ENCODE results near the gene KCNJ9. TPM values are rescaled to one million over a fixed set of nuclear protein-coding genes. Genes with fewer than 3 reads are reported as not detected.

KCNJ9 gene
- total RNA-seq, 1 donor from 2014 or later, result not detected

DNA sequence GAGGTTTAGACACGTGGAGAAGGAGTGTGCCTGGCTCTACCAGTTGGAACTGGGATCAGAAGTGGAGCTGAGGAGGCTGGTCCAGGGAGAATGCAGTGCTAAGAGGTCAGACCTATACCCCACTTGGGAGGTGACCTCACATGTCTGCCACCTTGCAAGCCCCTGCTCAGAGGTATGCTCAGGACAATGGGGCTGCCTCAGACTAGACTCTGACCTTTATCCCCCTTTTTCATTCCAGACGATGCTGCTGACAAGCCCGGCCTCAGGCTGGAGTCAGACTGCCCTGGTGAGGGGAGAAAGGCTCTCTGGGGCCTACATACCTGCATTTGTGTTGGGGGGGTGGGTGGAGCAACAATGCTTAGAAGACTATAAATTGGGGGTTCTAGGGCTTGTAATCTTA, 16.6 kb upstream of the KCNJ9 start:
- intact Hi-C loops (cut with micrococcal nuclease), result no loop called here

DNA sequence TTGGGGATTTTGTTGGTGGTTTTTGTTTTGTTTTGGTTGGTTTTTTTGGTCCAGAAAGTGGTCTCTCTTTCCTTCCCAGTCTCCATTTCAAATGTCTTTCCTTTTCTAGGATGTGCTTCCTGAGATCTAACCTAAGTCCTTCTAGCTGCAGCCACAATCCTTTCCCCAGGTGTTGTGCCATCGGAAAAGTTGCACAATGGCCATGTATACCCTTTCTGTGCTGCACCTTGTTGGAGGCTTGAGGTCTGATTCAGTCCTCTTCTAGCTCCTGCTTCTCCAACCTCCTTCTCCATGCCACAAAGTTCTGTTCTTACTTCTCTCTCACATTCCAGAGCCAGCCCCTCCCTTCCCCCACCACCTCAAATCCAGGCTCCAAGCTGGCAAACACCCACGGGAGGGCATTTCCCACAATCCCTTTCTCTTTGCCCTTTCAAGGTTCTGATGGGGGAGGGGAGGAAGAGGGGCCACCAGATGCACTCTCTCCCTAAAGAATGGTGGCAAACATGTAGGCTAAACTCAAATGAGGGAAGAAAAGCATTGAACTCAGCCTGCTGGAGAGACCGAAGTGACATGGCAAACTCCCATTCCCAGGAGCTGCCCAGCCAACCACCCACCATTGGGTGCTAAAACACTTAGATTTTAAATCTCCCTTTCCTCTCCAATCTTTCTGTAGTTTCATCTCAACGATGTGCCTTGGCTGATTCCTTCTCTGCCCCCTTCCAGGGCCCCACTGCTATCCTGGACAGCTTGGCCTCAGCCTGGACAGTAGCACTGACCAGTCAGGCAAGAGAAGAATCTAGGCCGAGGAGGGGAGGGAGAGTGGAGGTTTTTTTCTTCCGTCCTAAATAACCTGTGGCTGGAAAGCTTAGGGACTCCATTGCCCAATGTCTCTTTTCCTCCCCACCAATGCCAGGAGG, 14.3 kb upstream of the KCNJ9 start:
- intact Hi-C loops (cut with micrococcal nuclease), result no loop called here

DNA sequence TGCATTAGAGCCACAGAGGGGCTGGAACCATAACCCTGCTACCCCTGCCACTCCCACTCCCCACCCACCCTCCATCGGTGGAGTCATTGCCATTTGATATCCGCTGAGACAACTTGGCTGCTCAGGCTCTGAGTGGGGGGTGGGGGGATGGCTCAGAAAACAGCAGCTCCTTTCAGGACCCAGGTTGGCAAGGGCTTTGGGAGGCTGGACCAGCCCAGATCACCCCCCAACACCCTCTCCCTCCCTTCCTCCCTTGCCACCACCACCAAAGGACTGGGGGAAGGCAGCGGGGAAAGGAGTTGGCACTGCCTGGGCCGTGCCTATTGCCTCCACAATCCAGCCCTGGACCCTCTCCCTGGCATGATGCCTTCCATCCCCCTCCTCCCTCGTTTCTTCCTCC, 13.1 kb upstream of the KCNJ9 start:
- intact Hi-C loops (cut with micrococcal nuclease), result no loop called here

DNA sequence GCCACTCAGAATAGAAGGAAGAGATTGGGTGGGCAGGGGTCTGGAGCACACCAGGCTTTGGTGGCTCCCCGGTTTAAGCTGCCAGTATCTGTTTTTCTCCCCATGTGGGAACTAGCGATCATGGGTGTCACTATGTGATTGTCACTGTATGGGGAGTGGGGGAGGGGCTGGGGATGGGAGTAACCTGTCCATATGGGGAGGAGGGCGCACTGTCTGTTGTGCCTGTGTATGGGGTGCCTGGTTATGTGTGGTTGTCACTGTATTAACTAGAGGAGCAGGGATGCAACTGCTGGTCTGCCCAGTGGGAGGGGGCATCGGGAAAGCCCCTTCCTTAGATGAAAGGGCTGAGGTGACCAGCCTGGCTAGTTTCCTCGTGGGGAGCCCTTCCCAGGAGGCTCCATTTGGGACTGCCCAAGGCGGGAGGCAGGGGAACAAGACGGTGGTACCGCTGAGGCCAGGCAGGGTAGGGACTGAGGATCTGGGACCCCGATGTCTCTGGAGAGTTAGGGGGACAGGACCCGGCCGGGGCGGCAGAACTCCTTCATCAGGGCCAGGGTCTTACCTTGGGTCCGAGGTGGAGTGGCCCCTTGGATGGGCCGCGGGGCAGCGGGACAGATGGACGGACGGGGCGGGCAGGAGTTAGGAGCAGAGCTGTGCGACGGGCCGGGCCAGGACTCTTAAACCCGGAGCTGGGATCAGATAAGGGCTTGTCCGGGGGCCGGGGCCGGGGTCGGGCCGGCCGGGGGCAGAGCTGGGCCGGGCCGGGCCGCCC, 11.7 kb upstream of the KCNJ9 start, which contains the start of gene KCNJ10:
TSS of gene KCNJ10 (minus strand) at position 701 of the 772 bp plus-strand sequence. CDS start 27,628 bp downstream, outside the sequence.
- intact Hi-C loops (cut with micrococcal nuclease), result no loop called here

DNA sequence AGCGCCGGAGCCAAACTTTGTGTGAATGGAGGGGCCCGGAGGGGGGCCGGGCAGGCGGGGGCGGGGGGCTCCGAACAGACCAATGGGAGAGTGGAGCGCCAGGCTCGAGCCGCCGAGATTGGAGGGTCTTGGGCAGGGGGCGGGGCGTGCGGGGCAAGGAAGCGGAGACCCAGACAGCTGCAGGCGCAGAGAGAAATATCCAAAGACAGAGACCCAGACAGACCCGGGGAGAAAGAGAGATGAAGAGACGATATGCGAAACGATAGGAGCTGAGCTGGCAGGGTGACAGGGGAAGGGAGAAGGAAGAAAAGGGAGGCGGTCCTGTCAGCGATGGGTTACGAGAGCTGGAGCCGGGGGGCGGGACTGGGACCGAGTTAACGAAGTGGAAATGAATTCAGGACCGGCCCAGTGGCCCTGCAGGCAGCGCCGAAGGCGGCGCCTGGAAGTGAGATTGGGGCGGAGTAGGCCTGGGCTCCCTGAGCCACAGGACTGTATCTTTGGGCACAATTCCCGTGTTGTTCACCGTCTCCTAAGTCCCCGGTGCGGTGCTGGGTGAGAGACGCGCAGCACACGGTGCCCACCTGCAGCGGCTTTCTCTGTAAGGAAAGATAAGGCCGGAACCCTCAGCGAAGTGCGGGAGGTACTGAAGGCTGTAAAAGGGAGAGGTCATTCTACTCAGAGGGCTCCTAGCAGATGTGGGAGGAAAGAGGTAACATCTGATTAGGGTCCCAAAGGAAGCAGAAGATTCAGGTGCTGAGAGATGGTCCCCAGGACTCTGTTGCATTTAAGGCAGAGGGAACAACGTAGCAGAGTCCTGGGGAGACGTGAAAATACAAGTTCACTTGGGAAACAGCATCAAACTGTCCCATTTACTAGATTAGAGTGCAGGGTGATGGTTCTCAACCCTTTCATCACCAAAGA, 10.8 kb upstream of the KCNJ9 start:
- intact Hi-C loops (cut with micrococcal nuclease), result no loop called here

DNA sequence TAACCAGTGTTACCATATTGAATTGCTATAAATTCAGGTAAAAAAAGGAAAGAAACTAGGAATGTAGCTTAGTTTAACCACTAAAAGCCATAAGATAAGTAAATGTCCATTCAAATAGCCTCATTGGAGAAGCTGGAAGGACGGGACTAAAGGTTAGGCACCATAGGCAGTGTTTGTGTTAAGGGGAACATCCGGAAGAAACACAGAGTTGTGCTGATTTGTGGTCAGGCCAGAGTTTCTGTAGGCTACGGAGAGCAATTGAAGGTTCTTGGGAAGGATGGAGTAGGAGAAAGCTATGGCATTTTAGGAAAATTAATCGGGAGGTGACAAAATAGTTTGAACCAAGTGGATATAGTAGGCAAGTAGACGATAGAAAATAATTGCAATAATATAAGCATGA, 10.0 kb upstream of the KCNJ9 start:
- intact Hi-C loops (cut with micrococcal nuclease), result no loop called here

DNA sequence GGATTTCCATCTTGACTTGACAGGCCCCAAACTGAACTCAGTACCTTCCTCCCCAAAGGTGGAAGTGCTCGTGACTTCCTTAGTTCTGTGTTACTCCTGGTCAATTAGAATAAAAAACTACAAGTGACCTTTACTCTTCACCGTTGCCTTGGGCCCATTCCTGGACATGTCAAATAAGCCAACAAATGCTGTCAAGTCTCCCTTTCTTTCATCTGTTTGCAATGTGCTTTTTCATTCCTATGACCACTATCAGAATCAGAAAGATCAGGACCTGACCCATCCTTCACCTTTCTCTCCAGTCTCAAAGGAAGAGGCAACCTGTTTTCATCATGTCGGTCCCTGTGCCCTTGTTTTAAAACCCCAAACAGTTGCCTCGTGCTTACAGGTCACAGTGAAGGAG, 6.5 kb upstream of the KCNJ9 start:
- intact Hi-C loops (cut with micrococcal nuclease), result no loop called here

DNA sequence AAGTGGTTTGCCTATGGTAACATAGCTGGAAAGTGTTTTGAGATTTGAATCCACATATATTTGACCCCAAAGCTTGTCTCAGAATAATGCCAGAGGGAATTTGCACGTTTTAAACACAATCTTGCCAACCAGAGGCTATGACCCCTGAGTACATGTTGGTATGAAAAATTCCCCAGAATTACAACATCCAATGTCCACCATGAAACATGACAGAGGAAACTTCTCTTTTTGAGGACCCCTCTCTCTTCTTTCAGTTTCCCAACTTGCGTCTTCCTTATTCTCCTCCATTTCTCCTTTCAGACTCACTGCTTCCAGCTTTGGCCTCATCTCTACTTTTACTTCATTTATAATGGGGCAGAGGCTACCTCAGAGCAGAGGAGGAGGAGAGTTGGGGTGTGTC, 5.5 kb upstream of the KCNJ9 start:
- intact Hi-C loops (cut with micrococcal nuclease), result no loop called here

DNA sequence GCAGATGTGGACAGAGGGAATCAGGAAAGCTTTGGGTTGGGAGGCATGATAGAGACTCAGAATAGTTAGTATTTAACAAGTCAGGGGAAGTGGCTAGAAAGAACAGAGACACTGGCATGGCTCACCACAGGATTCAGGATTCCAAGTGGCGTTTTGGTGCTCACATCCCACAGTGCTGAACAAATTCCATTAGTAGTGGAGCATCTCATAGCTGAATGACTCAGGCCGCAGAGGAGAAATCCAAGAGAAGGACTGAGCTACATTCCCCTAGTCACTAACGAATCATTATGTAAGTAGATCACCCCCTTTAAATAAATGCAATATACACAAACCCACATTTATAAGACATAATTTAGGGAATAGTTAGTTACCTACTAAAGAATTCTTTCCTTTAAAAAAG, 5.0 kb upstream of the KCNJ9 start:
- intact Hi-C loops (cut with micrococcal nuclease), result no loop called here

DNA sequence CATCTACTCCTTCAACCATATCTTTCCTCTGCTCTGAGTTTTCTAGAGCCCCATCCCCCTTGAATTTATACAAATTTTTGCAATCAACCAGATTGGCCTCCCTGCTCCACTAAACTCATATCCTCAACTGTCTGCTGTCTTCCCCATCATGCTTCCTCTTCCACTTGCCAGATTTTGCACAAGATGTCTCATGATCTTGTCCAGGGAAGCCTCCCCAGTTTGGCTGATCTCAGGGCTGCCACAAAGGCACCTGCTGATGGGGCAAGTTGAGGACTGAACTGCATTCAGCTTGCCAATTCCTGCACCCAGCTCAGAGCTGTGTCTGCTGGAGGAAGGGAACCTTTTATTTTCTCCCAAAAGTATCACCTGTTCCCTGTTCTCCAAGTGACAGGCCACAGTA, 3.9 kb upstream of the KCNJ9 start:
- intact Hi-C loops (cut with micrococcal nuclease), result no loop called here

DNA sequence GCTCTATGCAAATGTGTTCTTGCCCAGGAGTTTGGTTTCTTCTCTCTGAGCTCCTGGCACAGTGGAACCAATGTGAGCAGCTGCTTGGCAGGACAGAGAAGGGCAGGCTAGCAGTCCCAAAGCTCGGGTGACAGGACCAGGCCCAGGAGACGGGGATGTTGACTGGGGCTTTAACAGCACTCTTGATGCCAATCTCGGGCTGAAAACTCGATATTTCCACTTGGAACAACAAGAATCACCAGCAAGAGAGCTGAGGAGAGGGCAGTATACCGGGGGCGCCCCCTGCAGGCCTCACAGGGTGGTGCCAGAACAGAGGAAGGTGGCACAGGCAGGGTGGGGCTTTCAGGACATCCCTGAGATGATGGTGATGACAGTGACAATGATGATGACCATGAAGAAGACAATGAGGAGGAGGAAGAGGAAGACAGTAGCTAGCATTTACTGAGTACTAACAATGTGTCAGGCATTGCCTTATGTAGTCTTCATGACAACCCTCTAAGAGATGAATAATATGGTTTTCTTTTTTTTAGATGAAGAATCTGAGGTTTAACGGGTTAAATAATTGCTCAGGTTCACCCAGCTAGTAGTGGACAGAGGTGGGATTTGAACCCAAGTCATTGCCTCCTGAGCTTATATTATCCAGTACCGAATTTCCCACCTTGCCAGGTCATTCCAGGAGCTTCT, 2.7 kb upstream of the KCNJ9 start:
- intact Hi-C loops (cut with micrococcal nuclease), result loop anchor here (1.0 kb wide), 2 partner anchors 32 to 142 kb away; no protein-coding TSS in a partner anchor

DNA sequence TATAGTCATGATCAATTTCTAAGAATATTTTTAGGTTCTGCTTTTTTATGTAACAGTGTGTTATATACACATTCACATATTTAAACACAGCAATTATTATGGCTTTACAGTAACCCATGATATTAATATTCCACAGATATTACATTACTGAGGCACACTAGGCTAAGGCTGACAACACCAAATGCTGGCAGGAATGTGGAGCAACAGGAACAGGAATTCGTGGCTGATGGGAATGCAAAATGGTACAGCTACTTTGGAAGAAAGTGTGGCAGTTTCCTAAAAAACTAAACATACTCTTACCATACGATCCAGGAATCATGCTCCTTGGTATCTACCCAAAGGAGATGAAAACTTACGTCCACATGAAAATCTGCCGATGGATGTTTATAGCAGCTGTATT, 1.9 kb upstream of the KCNJ9 start:
- intact Hi-C loops (cut with micrococcal nuclease), result no loop called here

DNA sequence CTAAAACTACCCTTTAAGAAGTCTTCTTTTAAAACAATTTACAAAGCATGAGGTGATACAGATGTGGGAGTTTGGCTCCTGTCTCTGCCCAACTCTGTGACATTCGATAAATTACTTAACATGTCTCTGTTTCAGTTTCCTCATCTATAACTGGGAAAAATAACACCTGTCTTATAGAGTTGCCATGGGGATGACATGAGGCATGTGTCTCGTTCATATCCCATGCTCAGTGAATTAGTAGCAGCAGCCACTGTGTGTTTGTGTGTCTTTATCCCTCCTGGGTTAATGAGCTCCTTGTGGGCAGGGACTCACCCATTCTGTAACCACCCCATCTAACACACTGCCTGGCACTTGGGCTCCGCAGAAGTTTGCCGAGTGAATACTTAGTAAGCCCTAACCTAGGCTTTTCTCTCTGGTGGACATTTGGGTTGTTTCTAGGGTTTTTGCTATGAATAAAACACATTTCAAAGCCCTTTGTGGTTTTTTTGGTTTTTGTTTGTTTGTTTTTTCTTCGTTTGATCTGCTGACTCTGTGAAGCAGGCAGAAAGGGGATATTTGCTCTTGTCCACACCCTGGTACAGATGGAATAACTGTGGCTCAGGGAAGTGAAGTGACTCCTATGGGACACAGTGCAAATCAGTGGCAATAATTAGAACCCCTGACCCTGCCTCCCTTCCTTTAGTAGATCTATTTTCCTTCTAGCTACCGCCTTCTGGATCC, 797 bp upstream of the KCNJ9 start:
- intact Hi-C loops (cut with micrococcal nuclease), result no loop called here

DNA sequence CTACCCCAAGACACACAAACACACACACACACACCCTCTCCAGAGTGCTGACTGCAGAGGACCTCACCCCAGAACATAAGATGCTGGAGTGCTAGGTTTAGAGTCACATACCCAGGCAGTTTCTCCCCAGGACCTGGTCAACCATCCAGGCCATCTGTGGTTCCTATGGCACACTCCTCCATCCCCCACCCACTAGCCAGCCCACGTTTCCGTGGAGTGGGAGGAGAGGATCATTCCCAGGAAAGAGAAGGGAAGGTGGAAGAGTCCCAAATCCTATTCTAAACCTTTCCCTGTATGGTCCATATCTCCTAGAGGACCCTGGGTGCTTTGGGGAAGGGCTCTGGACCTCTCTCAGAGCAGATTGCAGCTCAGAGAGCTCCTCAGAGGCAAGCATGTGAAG, 1.1 kb downstream of the KCNJ9 start:
- intact Hi-C loops (cut with micrococcal nuclease), result no loop called here

DNA sequence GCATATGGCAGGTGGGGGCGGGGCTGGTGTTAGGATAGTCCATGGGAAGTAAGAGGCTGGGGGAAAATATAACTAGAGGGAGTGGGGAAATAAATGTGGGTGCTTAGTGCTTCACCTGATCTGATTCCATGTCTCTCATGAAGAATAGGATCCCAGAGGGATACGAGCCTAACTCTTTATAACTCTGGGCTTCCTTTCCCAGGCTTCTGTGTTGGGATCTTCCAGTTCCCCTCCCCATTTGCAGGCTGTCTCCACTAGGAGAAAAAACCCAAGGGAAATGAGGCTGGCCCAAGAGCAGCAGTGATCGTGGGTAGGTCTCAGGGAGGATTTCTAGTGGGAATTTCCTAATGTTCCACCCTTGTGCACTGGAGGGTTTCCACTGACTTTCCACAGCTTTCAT, 1.6 kb downstream of the KCNJ9 start:
- intact Hi-C loops (cut with micrococcal nuclease), result no loop called here

DNA sequence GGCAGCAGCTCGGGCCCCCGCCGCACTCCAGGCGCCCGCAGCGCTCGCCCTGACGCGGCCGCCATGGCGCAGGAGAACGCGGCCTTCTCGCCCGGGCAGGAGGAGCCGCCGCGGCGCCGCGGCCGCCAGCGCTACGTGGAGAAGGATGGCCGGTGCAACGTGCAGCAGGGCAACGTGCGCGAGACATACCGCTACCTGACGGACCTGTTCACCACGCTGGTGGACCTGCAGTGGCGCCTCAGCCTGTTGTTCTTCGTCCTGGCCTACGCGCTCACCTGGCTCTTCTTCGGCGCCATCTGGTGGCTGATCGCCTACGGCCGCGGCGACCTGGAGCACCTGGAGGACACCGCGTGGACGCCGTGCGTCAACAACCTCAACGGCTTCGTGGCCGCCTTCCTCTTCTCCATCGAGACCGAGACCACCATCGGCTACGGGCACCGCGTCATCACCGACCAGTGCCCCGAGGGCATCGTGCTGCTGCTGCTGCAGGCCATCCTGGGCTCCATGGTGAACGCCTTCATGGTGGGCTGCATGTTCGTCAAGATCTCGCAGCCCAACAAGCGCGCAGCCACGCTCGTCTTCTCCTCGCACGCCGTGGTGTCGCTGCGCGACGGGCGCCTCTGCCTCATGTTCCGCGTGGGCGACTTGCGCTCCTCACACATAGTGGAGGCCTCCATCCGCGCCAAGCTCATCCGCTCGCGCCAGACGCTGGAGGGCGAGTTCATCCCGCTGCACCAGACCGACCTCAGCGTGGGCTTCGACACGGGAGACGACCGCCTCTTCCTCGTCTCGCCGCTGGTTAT, 2.8 kb downstream of the KCNJ9 start:
- intact Hi-C loops (cut with micrococcal nuclease), result loop anchor here (1.0 to 2.0 kb wide), 4 partner anchors 38 to 147 kb away; partner anchors contain the start of gene PIGM

DNA sequence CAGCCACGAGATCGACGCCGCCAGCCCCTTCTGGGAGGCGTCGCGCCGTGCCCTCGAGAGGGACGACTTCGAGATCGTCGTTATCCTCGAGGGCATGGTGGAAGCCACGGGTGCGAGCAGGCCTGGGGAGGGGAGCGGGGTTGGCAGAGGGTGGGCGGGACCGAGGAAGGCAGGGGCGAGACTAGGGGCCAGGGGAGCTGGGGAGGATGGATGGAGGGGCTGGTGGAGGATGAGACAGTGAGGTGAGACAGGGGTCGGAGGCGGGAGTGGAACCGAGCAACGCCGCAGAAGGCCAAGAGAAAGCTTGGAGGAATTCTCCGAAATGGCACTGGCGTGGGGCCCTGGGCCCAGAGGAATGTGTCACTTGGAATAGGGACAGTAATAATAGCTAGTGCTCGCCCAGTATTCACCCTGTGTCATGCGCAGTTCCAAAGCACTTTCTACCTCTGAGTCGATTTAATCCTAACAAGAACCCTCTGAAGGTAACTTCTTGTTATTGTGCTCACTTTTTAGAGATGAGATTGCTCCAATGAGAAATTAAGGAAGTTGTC, 3.5 kb downstream of the KCNJ9 start:
- intact Hi-C loops (cut with micrococcal nuclease), result loop anchor here (1.0 to 2.0 kb wide), 7 partner anchors 13 to 953 kb away; partner anchors contain the start of genes IGSF8 and PIGM

DNA sequence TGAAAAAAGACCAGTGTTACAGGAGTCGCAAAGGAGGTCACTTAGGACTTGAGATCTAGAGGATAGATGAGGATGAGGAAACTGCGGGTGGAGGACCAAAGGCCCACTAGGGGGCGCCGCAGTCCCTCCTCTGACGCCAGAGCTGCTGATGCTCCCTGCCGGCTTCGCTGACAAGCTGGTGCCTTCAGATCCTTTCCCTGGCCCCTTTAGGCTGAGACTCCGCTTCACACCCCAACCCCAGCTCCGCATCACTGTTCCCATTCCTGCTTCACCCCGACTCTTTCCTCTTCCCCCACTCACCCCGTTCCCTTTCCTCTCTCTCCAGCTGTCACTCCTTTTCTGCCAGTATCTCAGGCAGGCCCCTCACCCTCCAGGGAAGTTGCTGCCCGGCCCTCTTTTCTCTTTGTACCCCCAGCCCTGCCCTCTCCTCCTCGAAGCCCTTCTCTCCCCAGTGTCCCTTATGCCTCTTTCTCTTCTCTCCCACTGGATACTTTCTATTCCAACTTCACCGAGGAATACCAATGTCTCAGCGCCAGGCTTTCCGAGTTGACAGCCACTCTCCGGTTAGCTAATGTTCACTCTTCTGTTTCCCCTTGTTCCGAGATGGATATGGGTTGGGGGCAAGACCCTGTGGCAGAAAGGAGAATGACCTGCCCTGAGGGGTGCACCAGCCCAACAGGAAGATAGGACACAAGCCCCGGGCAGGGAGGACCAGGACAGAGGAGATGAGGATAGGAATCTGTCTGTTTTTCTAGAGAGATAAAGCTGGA, 4.5 kb downstream of the KCNJ9 start:
- intact Hi-C loops (cut with micrococcal nuclease), result loop anchor here (1.0 to 2.0 kb wide), 6 partner anchors 12 to 954 kb away; partner anchors contain the start of genes IGSF8 and PIGM
